Endothelial cell of umbilical vein (primary cell): Measurements from ENCODE around the gene NUBP1.

Source experiments
- CTCF ChIP-seq, 2 donors: IDR thresholded peaks; 1 replicate in 1 of 2; 2 replicates in 1 of 2; pipeline ENCODE4 v1.5.1; 2011; ENCODE audit warnings: low read length in 2 of 2, mild to moderate bottlenecking in 2 of 2, moderate library complexity in 2 of 2, control low read depth in 1 of 2, inconsistent platforms in 1 of 2, low read depth in 1 of 2; ENCODE audit not compliant: insufficient read depth in 1 of 2; ENCODE audit errors: extremely low read depth in 1 of 2
- EZH2 ChIP-seq: IDR thresholded peaks from 2 replicates; pipeline ENCODE4 v1.6.1; 2012; ENCODE audit warnings: borderline replicate concordance, low read depth, mild to moderate bottlenecking, moderate library complexity, low read length, inconsistent platforms; ENCODE audit not compliant: severe bottlenecking
- FOS ChIP-seq: IDR thresholded peaks from 2 replicates; pipeline ENCODE4 v1.6.1; 2011; ENCODE audit warnings: mild to moderate bottlenecking, low read length, moderate library complexity, borderline replicate concordance; ENCODE audit not compliant: insufficient read depth
- GATA2 ChIP-seq: IDR thresholded peaks from 2 replicates; pipeline ENCODE4 v1.7.0; 2011; ENCODE audit warnings: low read depth, mild to moderate bottlenecking, moderate library complexity, mixed read lengths, low read length; ENCODE audit not compliant: insufficient read length, insufficient read depth
- JUN ChIP-seq: IDR thresholded peaks from 2 replicates; pipeline ENCODE4 v1.6.1; 2011; ENCODE audit warnings: borderline replicate concordance, low read depth; ENCODE audit not compliant: insufficient read length, insufficient read depth
- MYC ChIP-seq: IDR thresholded peaks from one replicate; pipeline ENCODE4 v1.6.1; 2011; ENCODE audit warnings: mild to moderate bottlenecking, low read depth, low read length
- POLR2A ChIP-seq: IDR thresholded peaks from 2 replicates; pipeline ENCODE4 v1.6.1; 2012; ENCODE audit warnings: low read depth, mild to moderate bottlenecking, control low read depth, low read length
- POLR2AphosphoS5 ChIP-seq: IDR thresholded peaks from 2 replicates; pipeline ENCODE4 v1.6.1; 2012; ENCODE audit warnings: low read depth, mild to moderate bottlenecking, control low read depth, low read length, moderate library complexity; ENCODE audit not compliant: insufficient read depth
- TF ChIP-seq, protein P1 (sequence below): IDR thresholded peaks from 2 replicates; pipeline ENCODE4 v1.6.1; 2011; ENCODE audit not compliant: insufficient read depth, insufficient read length

- no peak for TF ChIP-seq FOS
- no peak for TF ChIP-seq CTCF (IDR thresholded peaks at IDR 0.05; ENCODE audit: extremely low read depth in 1 of 2, insufficient read depth in 1 of 2, low read depth in 1 of 2, low read length in 2 of 2)
- TF ChIP-seq POLR2A: no peak
- no peak for TF ChIP-seq EZH2
- TF ChIP-seq JUN: no peak
- no peak for TF ChIP-seq MYC
- TF ChIP-seq POLR2AphosphoS5: no peak
- TF ChIP-seq GATA2: no peak
- TF ChIP-seq, protein P1, sequence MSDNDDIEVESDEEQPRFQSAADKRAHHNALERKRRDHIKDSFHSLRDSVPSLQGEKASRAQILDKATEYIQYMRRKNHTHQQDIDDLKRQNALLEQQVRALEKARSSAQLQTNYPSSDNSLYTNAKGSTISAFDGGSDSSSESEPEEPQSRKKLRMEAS: no peak
Measured at GRCh38 chr16:10787304-10787703, 43.7 kb downstream of the NUBP1 start.
